Measurements from ENCODE around the gene MARCO.

DNA sequence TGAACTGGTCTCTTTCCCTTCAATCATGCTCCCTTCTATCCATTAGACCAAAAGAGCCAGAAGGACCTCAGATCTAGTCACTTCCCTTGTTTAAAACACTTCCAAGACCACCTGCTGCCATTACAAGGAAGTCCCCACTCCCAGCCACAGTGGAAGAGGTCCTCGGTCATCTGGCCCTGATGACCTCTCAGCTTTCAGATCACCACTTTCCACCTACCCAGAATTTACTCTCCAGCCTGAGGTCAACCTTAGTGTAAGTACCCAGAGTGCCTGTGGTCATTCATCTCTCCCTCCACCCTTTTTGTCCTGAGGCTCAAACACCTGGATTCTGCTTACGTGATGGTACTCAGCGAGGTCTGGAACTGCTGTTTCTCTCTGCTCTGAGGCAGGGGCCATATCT is 67.1 kb downstream of the MARCO start:
- TF ChIP-seq, protein P1, sequence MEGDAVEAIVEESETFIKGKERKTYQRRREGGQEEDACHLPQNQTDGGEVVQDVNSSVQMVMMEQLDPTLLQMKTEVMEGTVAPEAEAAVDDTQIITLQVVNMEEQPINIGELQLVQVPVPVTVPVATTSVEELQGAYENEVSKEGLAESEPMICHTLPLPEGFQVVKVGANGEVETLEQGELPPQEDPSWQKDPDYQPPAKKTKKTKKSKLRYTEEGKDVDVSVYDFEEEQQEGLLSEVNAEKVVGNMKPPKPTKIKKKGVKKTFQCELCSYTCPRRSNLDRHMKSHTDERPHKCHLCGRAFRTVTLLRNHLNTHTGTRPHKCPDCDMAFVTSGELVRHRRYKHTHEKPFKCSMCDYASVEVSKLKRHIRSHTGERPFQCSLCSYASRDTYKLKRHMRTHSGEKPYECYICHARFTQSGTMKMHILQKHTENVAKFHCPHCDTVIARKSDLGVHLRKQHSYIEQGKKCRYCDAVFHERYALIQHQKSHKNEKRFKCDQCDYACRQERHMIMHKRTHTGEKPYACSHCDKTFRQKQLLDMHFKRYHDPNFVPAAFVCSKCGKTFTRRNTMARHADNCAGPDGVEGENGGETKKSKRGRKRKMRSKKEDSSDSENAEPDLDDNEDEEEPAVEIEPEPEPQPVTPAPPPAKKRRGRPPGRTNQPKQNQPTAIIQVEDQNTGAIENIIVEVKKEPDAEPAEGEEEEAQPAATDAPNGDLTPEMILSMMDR (IDR thresholded peaks at IDR 0.05), result no peak
- TF ChIP-seq POLR2A (IDR thresholded peaks at IDR 0.05), result no peak

All from prostate gland (tissue), 2 donors.